DOHH2 (cell line): ENCODE data around the gene TNRC6C.

ENCODE experiments used
- EZH2phosphoT487 ChIP-seq: fragments of 200-600 bp; sonication (generic); IDR thresholded peaks from 2 replicates; pipeline ENCODE4 v1.6.1; 2017; ENCODE audit warnings: borderline replicate concordance, mild to moderate bottlenecking, antibody characterized with exemption, low read length, moderate library complexity, mixed read lengths
- TF ChIP-seq, protein P1 (sequence below): fragments of 200-600 bp; sonication (generic); IDR thresholded peaks from one replicate; pipeline ENCODE4 v1.5.1; 2014; ENCODE audit warnings: antibody characterized with exemption, mild to moderate bottlenecking, low read depth, low read length; ENCODE audit not compliant: poor library complexity, severe bottlenecking

DNA sequence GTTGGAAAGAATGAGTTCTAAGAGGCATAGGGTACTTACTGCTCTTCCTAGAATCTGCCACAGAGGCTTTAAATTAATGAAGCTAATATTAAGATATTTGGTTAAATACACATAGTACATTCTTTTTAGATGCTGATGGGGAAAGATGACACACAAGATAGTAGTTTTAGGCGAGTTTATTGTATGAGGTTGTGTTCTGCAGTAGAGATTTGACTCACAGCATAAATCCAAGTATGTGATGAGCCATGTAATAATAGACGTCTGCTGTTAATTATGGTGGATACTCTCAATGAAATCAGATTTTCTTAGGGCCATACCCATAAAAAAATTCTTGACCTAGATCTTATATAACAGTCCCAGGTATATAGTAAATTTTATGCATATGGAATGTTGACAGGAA, 8.0 kb downstream of the TNRC6C start:
- TF ChIP-seq, protein P1, sequence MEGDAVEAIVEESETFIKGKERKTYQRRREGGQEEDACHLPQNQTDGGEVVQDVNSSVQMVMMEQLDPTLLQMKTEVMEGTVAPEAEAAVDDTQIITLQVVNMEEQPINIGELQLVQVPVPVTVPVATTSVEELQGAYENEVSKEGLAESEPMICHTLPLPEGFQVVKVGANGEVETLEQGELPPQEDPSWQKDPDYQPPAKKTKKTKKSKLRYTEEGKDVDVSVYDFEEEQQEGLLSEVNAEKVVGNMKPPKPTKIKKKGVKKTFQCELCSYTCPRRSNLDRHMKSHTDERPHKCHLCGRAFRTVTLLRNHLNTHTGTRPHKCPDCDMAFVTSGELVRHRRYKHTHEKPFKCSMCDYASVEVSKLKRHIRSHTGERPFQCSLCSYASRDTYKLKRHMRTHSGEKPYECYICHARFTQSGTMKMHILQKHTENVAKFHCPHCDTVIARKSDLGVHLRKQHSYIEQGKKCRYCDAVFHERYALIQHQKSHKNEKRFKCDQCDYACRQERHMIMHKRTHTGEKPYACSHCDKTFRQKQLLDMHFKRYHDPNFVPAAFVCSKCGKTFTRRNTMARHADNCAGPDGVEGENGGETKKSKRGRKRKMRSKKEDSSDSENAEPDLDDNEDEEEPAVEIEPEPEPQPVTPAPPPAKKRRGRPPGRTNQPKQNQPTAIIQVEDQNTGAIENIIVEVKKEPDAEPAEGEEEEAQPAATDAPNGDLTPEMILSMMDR: no peak
- TF ChIP-seq EZH2phosphoT487: no peak
